Measurements from ENCODE around the gene COBL. TPM values are rescaled to one million over a fixed set of nuclear protein-coding genes. Genes with fewer than 3 reads are reported as not detected.

COBL gene
- total and polyA plus RNA-seq, 12 donors = 0.09 to 1.4 (median 0.53) TPM

GRCh38 chr7:51019191-51019844, 297.3 kb downstream of the COBL start:
- WGBS, 4 donors = 88 to 92% (median 89%) methylated on average over 7 of the region's 7 CpGs
- H3K36me3 ChIP-seq (replicated peaks in 1 of 2) = no peaks in the 10 kb centered on the region
- intact Hi-C loops (cut with DNase I) = no loop called here

GRCh38 chr7:51017576-51018535, 298.8 kb downstream of the COBL start:
- intact Hi-C loops (cut with DNase I) = no loop called here
- no peak for TF ChIP-seq CTCF (IDR thresholded peaks at IDR 0.05)
- TF ChIP-seq POLR2A (IDR thresholded peaks at IDR 0.05) = no peak
- no peaks in the 10 kb centered on the region for H3K9me3 ChIP-seq (replicated peaks in 1 of 3)
- DNase-seq = no peak
- no peaks in the 10 kb centered on the region for H3K27me3 ChIP-seq
- no peaks in the 10 kb centered on the region for H3K36me3 ChIP-seq (replicated peaks in 1 of 2)
- no peak overlapping the region for H3K27ac ChIP-seq
- no peak overlapping the region for H3K4me3 ChIP-seq
- WGBS, 4 donors = 86 to 90% (median 87%) methylated on average over 15 to 16 of the region's 16 CpGs
- no peaks in the 10 kb centered on the region for H3K4me1 ChIP-seq (replicated peaks in 1 of 2)

More at GRCh38 chr7:51019191-51019844, 297.3 kb downstream of the COBL start:
- Histone ChIP-seq H3K27ac (no peak overlapping the region), H3K9me3 (replicated peaks in 1 of 3) (no peaks in the 10 kb centered on the region), H3K4me3 (no peak overlapping the region), H3K4me1 (replicated peaks in 1 of 2) (no peaks in the 10 kb centered on the region), H3K27me3 (no peaks in the 10 kb centered on the region)
- TF ChIP-seq CTCF (IDR thresholded peaks at IDR 0.05) (no peak), POLR2A (IDR thresholded peaks at IDR 0.05) (no peak)
- no peak for DNase-seq

GRCh38 chr7:51016546-51016945, 300.1 kb downstream of the COBL start:
- Histone ChIP-seq H3K9me3 (replicated peaks in 1 of 3) (no peaks in the 10 kb centered on the region), H3K27ac (no peak overlapping the region), H3K4me1 (replicated peaks in 1 of 2) (no peaks in the 10 kb centered on the region), H3K36me3 (replicated peaks in 1 of 2) (no peaks in the 10 kb centered on the region), H3K27me3 (no peaks in the 10 kb centered on the region), H3K4me3 (no peak overlapping the region)
- WGBS, 4 donors = 90 to 94% (median 93%) methylated on average over 9 of the region's 9 CpGs
- TF ChIP-seq CTCF (IDR thresholded peaks at IDR 0.05) (no peak), POLR2A (IDR thresholded peaks at IDR 0.05) (no peak)
- no peak for DNase-seq
- intact Hi-C loops (cut with DNase I) = no loop called here

- no peak for DNase-seq
- no peaks in the 10 kb centered on the region for H3K9me3 ChIP-seq (replicated peaks in 1 of 3)
- H3K4me3 ChIP-seq = no peak overlapping the region
- H3K36me3 ChIP-seq (replicated peaks in 1 of 2) = no peaks in the 10 kb centered on the region
- H3K27ac ChIP-seq = no peak overlapping the region
- H3K27me3 ChIP-seq = no peaks in the 10 kb centered on the region
- WGBS, 4 donors = 84 to 90% (median 85%) methylated on average over 11 of the region's 11 CpGs
- H3K4me1 ChIP-seq (replicated peaks in 1 of 2) = no peaks in the 10 kb centered on the region
- TF ChIP-seq CTCF (IDR thresholded peaks at IDR 0.05) (no peak), POLR2A (IDR thresholded peaks at IDR 0.05) (no peak)
- intact Hi-C loops (cut with DNase I) = no loop called here
Measured at GRCh38 chr7:51015581-51015980, 301.0 kb downstream of the COBL start.

All from adrenal gland (tissue), 12 donors.